ENCODE results near the gene DNER. TPM values are rescaled to one million over a fixed set of nuclear protein-coding genes. Genes with fewer than 3 reads are reported as not detected.

DNER gene
- total and polyA plus RNA-seq, 2 donors (not counting 3 experiments of a cell fraction or from before 2014, with no cell fraction given): 0.01 TPM; not detected in 1

GRCh38 chr2:229376866-229377265, 337.5 kb downstream of the DNER start:
- ChIA-PET CTCF (no interaction called here), POLR2A (no interaction called here)
- H2AFZ ChIP-seq (ENCODE audit: low read depth, low read length): no peak overlapping the region
- no peaks in the 10 kb centered on the region for H3K9me1 ChIP-seq (replicated peaks; ENCODE audit: control insufficient read depth, extremely low read depth, insufficient read depth, low read length)
- no peak for FAIRE-seq
- dilution Hi-C loops (cut with MboI; ENCODE audit: extremely low pct_ligation_motif_present, low sequenced_read_pairs): no loop called here
- no peaks in the 10 kb centered on the region for H3K36me3 ChIP-seq (ENCODE audit: control insufficient read depth in 2 of 2, extremely low read depth in 1 of 2, insufficient read depth in 2 of 2, low read length in 2 of 2)
- no peaks in the 10 kb centered on the region for H4K20me1 ChIP-seq (replicated peaks; ENCODE audit: control insufficient read depth, extremely low read depth, insufficient read depth, low read length)
- H3K4me1 ChIP-seq (ENCODE audit: control insufficient read depth, extremely low read depth, insufficient read depth, low read length): no peaks in the 10 kb centered on the region
- no peaks in the 10 kb centered on the region for H3K79me2 ChIP-seq (ENCODE audit: control insufficient read depth, insufficient read depth, low read length)
- H3K9ac ChIP-seq (replicated peaks; ENCODE audit: extremely low read depth, insufficient read depth, low read length): no peak overlapping the region
- TF ChIP-seq POLR2AphosphoS5 (IDR thresholded peaks at IDR 0.05; ENCODE audit: insufficient read depth, low read depth, low read length): no peak
- no peak for TF ChIP-seq CTCF (IDR thresholded peaks at IDR 0.05; ENCODE audit: extremely low read depth in 1 of 2, insufficient read depth in 1 of 2, low read depth in 1 of 2, low read length in 2 of 2)
- no peak for TF ChIP-seq POLR2A (IDR thresholded peaks at IDR 0.05; ENCODE audit: low read depth, low read length)
- TF ChIP-seq, protein P1, sequence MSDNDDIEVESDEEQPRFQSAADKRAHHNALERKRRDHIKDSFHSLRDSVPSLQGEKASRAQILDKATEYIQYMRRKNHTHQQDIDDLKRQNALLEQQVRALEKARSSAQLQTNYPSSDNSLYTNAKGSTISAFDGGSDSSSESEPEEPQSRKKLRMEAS (IDR thresholded peaks at IDR 0.05; ENCODE audit: insufficient read depth, insufficient read length): no peak
- TF ChIP-seq GATA2 (IDR thresholded peaks at IDR 0.05; ENCODE audit: insufficient read depth, insufficient read length, low read depth, low read length): no peak
- no peak for TF ChIP-seq EZH2 (IDR thresholded peaks at IDR 0.05; ENCODE audit: borderline replicate concordance, low read depth, low read length, severe bottlenecking)
- TF ChIP-seq FOS (IDR thresholded peaks at IDR 0.05; ENCODE audit: borderline replicate concordance, insufficient read depth, low read length): no peak
- TF ChIP-seq MYC (IDR thresholded peaks at IDR 0.05; ENCODE audit: low read depth, low read length): no peak
- BruUV-seq (replicated peaks): no TSS peak
- no peak overlapping the region for H3K27ac ChIP-seq (ENCODE audit: insufficient read depth, low read depth, low read length)
- intact Hi-C loops (cut with micrococcal nuclease): no loop called here
- H3K4me3 ChIP-seq (replicated peaks in 1 of 3; ENCODE audit: insufficient read depth in 1 of 3, low read depth in 1 of 3, low read length in 3 of 3): no peak overlapping the region
- H3K27me3 ChIP-seq (ENCODE audit: control insufficient read depth in 2 of 2, insufficient read depth in 2 of 2, low read length in 2 of 2): no peaks in the 10 kb centered on the region
- H3K4me2 ChIP-seq (ENCODE audit: insufficient read depth, low read length): no peak overlapping the region
- DNase-seq (ENCODE audit: low read depth, low spot score): no peak
- no peaks in the 10 kb centered on the region for H3K9me3 ChIP-seq (replicated peaks; ENCODE audit: control insufficient read depth, insufficient read depth, low read length)
